Measurements from ENCODE around the gene TACR2.

The TACR2 gene

GRCh38 chr10:69359594-69359993 lies 57.1 kb downstream of the TACR2 start:
- TF ChIP-seq, protein P1, sequence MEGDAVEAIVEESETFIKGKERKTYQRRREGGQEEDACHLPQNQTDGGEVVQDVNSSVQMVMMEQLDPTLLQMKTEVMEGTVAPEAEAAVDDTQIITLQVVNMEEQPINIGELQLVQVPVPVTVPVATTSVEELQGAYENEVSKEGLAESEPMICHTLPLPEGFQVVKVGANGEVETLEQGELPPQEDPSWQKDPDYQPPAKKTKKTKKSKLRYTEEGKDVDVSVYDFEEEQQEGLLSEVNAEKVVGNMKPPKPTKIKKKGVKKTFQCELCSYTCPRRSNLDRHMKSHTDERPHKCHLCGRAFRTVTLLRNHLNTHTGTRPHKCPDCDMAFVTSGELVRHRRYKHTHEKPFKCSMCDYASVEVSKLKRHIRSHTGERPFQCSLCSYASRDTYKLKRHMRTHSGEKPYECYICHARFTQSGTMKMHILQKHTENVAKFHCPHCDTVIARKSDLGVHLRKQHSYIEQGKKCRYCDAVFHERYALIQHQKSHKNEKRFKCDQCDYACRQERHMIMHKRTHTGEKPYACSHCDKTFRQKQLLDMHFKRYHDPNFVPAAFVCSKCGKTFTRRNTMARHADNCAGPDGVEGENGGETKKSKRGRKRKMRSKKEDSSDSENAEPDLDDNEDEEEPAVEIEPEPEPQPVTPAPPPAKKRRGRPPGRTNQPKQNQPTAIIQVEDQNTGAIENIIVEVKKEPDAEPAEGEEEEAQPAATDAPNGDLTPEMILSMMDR (IDR thresholded peaks at IDR 0.05; ENCODE audit: insufficient read depth, low read length, poor library complexity, severe bottlenecking): no peak
- TF ChIP-seq EZH2phosphoT487 (conservative IDR thresholded peaks at IDR 0.05; ENCODE audit: low read length): no peak
- no peak overlapping the region for H3K27ac ChIP-seq (ENCODE audit: low read depth, low read length)
- H3K79me2 ChIP-seq (ENCODE audit: insufficient read depth, low read length): no peaks in the 10 kb centered on the region
- H3F3A ChIP-seq (ENCODE audit: insufficient read depth): no peaks in the 10 kb centered on the region
- H3K36me3 ChIP-seq (ENCODE audit: low read length): no peaks in the 10 kb centered on the region
- H2AFZ ChIP-seq (ENCODE audit: low read depth, low read length, severe bottlenecking): no peak overlapping the region
- H4K20me1 ChIP-seq (ENCODE audit: low read depth, low read length): no peaks in the 10 kb centered on the region
- no peaks in the 10 kb centered on the region for H3K9me2 ChIP-seq (replicated peaks; ENCODE audit: insufficient read depth, low read length)
- no peak overlapping the region for H3K9ac ChIP-seq (ENCODE audit: low read length)
- H3K4me3 ChIP-seq (ENCODE audit: insufficient read depth, low read length, poor library complexity, severe bottlenecking): no peak overlapping the region
- no peaks in the 10 kb centered on the region for H3K9me3 ChIP-seq (ENCODE audit: insufficient read depth, low read length)
- no peak overlapping the region for H3K4me2 ChIP-seq (ENCODE audit: low read depth, low read length, poor library complexity, severe bottlenecking)
- H3K27me3 ChIP-seq (ENCODE audit: low read length): no peaks in the 10 kb centered on the region

DNA sequence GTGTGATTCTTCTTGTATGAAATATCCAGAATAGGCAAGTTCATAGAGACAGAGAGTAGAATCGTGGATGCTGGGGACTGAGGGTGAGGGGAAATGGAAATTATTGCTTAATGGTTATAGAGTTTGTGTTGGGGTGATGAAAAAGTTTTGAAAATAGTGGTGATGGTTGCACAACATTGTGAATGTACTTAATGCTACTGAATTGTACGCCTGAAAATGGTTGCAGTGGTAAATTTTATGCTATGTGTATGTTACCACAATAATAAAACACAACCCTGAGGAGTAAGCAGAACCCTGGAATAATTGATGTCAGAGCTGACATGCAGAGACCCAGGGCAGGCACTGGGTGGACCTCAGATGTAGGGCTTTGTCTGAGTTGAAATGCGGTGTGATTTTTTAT lies 57.6 kb downstream of the TACR2 start:
- no peaks in the 10 kb centered on the region for H3K27me3 ChIP-seq (ENCODE audit: low read length)
- no peaks in the 10 kb centered on the region for H3K9me2 ChIP-seq (replicated peaks; ENCODE audit: insufficient read depth, low read length)
- no peaks in the 10 kb centered on the region for H3F3A ChIP-seq (ENCODE audit: insufficient read depth)
- H3K4me2 ChIP-seq (ENCODE audit: low read depth, low read length, poor library complexity, severe bottlenecking): no peak overlapping the region
- no peak overlapping the region for H3K27ac ChIP-seq (ENCODE audit: low read depth, low read length)
- TF ChIP-seq, protein P1 (IDR thresholded peaks at IDR 0.05; ENCODE audit: insufficient read depth, low read length, poor library complexity, severe bottlenecking): no peak
- no peak for TF ChIP-seq EZH2phosphoT487 (conservative IDR thresholded peaks at IDR 0.05; ENCODE audit: low read length)
- H2AFZ ChIP-seq (ENCODE audit: low read depth, low read length, severe bottlenecking): no peak overlapping the region
- no peaks in the 10 kb centered on the region for H3K9me3 ChIP-seq (ENCODE audit: insufficient read depth, low read length)
- H3K4me3 ChIP-seq (ENCODE audit: insufficient read depth, low read length, poor library complexity, severe bottlenecking): no peak overlapping the region
- H4K20me1 ChIP-seq (ENCODE audit: low read depth, low read length): no peaks in the 10 kb centered on the region
- H3K79me2 ChIP-seq (ENCODE audit: insufficient read depth, low read length): no peaks in the 10 kb centered on the region
- no peaks in the 10 kb centered on the region for H3K36me3 ChIP-seq (ENCODE audit: low read length)
- H3K9ac ChIP-seq (ENCODE audit: low read length): no peak overlapping the region

- no peaks in the 10 kb centered on the region for H3K9me3 ChIP-seq (ENCODE audit: insufficient read depth, low read length)
- no peaks in the 10 kb centered on the region for H3K9me2 ChIP-seq (replicated peaks; ENCODE audit: insufficient read depth, low read length)
- H3K36me3 ChIP-seq (ENCODE audit: low read length): no peaks in the 10 kb centered on the region
- no peak overlapping the region for H2AFZ ChIP-seq (ENCODE audit: low read depth, low read length, severe bottlenecking)
- no peaks in the 10 kb centered on the region for H3F3A ChIP-seq (ENCODE audit: insufficient read depth)
- no peak overlapping the region for H3K4me2 ChIP-seq (ENCODE audit: low read depth, low read length, poor library complexity, severe bottlenecking)
- H3K9ac ChIP-seq (ENCODE audit: low read length): no peak overlapping the region
- no peak overlapping the region for H3K4me3 ChIP-seq (ENCODE audit: insufficient read depth, low read length, poor library complexity, severe bottlenecking)
- H3K79me2 ChIP-seq (ENCODE audit: insufficient read depth, low read length): no peaks in the 10 kb centered on the region
- H4K20me1 ChIP-seq (ENCODE audit: low read depth, low read length): no peaks in the 10 kb centered on the region
- H3K27ac ChIP-seq (ENCODE audit: low read depth, low read length): no peak overlapping the region
- H3K27me3 ChIP-seq (ENCODE audit: low read length): no peaks in the 10 kb centered on the region
- no peak for TF ChIP-seq EZH2phosphoT487 (conservative IDR thresholded peaks at IDR 0.05; ENCODE audit: low read length)
- TF ChIP-seq, protein P1 (IDR thresholded peaks at IDR 0.05; ENCODE audit: insufficient read depth, low read length, poor library complexity, severe bottlenecking): no peak
Measured at GRCh38 chr10:69358148-69358795, 58.4 kb downstream of the TACR2 start.

Data from SU-DHL-6 (cell line).